Measurements from ENCODE around the gene RXRA.

The RXRA gene

GRCh38 chr9:134336228-134336627 is 10.0 kb downstream of the RXRA start:
- no peak for DNase-seq (ENCODE audit: low read depth, low spot score)

- no peak for DNase-seq (ENCODE audit: low read depth, low spot score)
Measured at GRCh38 chr9:134336924-134337323, 10.7 kb downstream of the RXRA start.

- DNase-seq (ENCODE audit: low read depth, low spot score), result no peak
Measured at GRCh38 chr9:134337469-134337868, 11.2 kb downstream of the RXRA start.

GRCh38 chr9:134338394-134339182 is 12.3 kb downstream of the RXRA start:
- DNase-seq (ENCODE audit: low read depth, low spot score), result no peak

GRCh38 chr9:134339183-134339806 is 13.0 kb downstream of the RXRA start:
- DNase-seq (ENCODE audit: low read depth, low spot score), result no peak

- no peak for DNase-seq (ENCODE audit: low read depth, low spot score)
Measured at GRCh38 chr9:134340475-134341160, 14.4 kb downstream of the RXRA start.

- no peak for DNase-seq (ENCODE audit: low read depth, low spot score)
Measured at GRCh38 chr9:134341306-134341705, 15.1 kb downstream of the RXRA start.

GRCh38 chr9:134341929-134342745 is 15.9 kb downstream of the RXRA start:
- DNase-seq (ENCODE audit: low read depth, low spot score), result no peak

GRCh38 chr9:134342746-134343115 is 16.5 kb downstream of the RXRA start:
- DNase-seq (ENCODE audit: low read depth, low spot score), result no peak

- no peak for DNase-seq (ENCODE audit: low read depth, low spot score)
Measured at GRCh38 chr9:134343637-134344036, 17.4 kb downstream of the RXRA start.

GRCh38 chr9:134344068-134344799 is 18.0 kb downstream of the RXRA start:
- no peak for DNase-seq (ENCODE audit: low read depth, low spot score)

- no peak for DNase-seq (ENCODE audit: low read depth, low spot score)
Measured at GRCh38 chr9:134344800-134345310, 18.6 kb downstream of the RXRA start.

- DNase-seq (ENCODE audit: low read depth, low spot score), result no peak
Measured at GRCh38 chr9:134345737-134346136, 19.5 kb downstream of the RXRA start.

GRCh38 chr9:134346151-134346550 is 19.9 kb downstream of the RXRA start:
- DNase-seq (ENCODE audit: low read depth, low spot score), result no peak

- no peak for DNase-seq (ENCODE audit: low read depth, low spot score)
Measured at GRCh38 chr9:134346840-134347583, 20.8 kb downstream of the RXRA start.

GRCh38 chr9:134347996-134348395 is 21.7 kb downstream of the RXRA start:
- no peak for DNase-seq (ENCODE audit: low read depth, low spot score)

- DNase-seq (ENCODE audit: low read depth, low spot score), result no peak
Measured at GRCh38 chr9:134348404-134349155, 22.3 kb downstream of the RXRA start.

- no peak for DNase-seq (ENCODE audit: low read depth, low spot score)
Measured at GRCh38 chr9:134349936-134350335, 23.7 kb downstream of the RXRA start.

- DNase-seq (ENCODE audit: low read depth, low spot score), result no peak
Measured at GRCh38 chr9:134350416-134350994, 24.2 kb downstream of the RXRA start.

Measured in brain pericyte (primary cell).